GM18526 (cell line): ENCODE measurements around the gene PHACTR4.

ENCODE experiments used
- POLR2A ChIP-seq: IDR thresholded peaks from 3 replicates; pipeline ENCODE4 v1.6.1; 2011; ENCODE audit not compliant: insufficient read length; ENCODE audit errors: extremely low read depth

Gene PHACTR4

DNA sequence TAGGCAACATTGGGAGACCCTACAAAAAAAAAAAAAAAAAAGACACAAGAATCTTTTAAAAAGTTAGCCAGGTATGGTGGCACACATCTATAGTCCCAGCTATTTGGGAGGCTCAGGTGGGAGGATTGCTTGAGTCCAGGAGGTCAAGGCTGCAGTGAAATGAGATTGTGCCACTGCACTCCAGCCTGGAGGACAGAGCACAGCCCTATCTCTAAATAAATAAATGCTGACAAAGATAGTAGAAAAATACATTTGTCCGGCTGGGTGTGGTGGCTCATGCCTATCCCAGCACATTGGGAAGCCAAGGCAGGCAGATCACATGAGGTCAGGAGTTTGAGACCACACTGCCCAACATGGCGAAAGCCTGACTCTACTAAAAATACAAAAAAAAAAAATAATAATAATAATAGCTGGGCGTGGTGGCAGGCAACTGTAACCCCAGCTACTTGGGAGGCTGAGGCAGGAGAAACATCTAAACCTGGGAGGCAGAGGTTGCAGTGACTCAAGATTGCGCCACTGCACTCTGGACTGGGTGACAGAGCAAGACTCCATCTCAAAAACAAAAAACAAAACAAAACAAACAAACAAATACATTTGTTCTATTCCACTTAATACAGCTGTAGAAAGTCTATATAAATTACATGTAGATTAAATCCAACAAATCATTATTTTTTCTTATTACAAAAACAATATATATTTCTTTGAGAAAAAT is 48.5 kb downstream of the PHACTR4 start:
- TF ChIP-seq POLR2A: no peak

DNA sequence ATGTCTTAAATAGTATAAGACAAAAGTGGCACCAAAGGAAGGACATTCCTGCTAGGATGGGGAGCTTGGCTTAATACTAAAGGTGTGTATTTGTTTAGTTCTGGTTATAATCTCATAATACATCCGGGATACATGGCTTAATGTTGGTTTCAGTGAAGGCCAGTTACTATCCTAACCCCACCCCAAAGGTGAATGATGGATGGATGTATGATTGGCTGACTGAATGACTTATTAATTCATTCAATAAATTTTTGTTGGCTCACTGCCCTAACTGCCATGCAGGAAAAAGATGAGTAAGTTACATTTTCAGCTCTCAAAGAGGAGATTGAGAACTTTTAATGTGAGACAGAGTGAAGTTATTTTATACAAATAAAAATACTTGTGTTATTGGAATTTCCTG is 52.2 kb downstream of the PHACTR4 start:
- no peak for TF ChIP-seq POLR2A

DNA sequence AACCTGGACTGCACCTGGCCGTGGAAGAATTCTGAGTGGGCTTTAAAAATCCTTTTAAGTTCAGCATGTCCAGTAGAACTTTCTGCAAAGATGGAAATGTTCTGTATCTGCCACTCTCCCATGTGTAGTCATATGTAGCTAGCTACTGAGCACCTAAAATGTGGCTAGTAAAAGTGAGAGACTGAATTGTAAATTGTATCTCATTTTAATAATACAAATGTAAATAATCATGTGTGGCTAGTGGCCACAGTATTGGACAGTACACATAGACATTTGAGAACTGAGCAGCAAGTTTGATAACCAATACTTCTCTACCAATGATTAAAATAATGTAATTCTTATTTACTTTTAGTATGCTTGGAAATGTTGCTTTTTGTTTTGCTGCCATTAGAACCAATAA is 57.3 kb downstream of the PHACTR4 start:
- TF ChIP-seq POLR2A: no peak

DNA sequence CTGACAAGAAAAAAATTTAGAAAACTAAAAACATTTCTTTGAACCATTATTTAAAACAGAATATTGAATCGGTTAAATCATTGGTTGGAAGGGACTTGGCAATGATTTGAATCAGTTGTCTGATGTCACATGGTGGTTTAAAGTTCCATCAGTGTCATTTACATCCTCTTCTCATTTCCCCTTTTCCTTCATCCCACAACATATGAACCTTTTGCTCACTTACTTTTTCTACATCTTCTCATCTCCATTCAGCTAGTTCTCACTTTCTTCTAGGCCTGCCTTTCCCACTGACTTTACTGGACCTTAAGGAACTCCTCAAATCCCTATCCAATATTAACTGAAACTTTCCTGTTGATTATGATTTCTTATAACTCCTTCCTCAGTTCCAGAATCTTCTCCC is 58.5 kb downstream of the PHACTR4 start:
- TF ChIP-seq POLR2A: no peak

DNA sequence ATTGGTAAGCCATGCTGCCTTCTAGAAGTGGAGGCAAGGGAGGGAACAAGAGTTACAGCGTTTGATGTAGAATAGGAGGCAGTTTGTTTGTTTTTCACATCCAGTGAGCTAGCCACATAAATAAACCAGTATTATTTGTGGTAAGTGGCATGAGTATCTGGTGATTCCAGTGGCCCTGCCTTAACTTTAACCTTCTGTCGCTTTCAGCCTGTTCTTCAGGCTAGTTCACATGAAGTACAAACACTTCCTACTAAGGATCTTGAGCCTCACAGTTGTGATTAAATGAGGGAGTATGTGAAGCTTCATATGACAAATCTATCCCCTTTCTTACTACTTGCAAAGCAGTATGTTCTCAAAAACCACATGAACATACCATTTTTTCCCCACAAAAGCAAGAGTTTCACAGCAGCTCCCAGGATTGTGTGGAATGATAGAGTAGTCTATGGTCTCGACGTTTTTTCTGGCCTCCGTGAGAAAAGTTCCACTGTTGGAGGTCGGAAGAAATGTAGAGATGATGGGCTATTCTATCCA is 59.5 kb downstream of the PHACTR4 start:
- no peak for TF ChIP-seq POLR2A

DNA sequence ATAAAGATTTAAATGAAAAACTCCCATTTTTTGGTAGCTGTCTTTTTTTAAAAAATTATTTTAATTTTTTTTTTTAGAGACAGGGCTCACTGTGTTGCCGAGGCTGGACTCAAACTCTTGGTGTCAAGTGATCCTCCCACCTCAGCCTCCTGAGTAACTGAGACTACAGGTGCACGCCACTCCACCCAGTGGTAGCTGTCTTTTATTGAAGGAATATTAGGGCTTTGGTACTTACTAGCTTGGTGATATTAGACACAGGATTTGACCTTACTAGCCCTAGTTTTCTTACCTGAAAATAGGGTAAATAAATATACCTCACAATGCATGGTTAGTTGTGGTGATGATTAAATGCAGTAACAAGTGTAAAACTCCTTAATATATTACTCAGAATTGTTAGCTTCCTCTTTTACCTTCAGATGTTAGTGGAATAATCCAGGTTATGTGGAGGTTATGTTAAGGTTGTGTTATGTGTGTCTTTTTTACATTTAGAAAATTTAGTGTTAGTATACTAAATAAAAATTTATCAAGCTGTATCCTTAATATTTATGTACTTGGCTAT is 66.8 kb downstream of the PHACTR4 start:
- TF ChIP-seq POLR2A: no peak

DNA sequence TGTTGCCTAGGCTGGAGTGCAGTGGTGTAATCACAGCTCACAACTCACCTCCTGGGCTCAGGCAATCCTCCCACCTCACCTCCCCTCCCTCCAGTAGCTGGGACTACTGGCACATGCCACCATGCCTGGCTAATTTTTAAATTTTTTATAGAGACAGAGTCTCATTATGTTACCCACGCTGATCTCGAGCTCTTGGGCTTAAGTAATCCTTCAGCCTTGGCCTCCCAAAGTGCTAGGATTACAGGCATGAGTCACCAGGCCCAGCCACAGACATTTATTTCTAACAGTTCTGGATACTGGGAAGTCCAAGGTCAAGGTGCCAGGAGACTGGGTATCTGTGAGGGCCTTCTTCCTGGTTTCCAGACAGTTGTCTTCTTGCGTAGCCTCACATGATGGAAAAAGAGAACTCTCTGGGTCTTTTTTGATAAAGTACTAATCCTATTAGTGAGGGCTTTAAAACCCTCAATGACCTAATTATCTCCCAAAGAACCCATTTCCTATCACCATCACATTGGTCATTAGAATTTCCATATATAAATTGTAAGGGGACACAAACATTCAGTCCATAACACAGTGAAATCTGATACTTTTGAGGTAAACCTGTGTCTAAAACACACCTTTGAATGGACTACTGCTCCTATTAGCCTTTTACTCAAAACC is 67.9 kb downstream of the PHACTR4 start:
- no peak for TF ChIP-seq POLR2A

DNA sequence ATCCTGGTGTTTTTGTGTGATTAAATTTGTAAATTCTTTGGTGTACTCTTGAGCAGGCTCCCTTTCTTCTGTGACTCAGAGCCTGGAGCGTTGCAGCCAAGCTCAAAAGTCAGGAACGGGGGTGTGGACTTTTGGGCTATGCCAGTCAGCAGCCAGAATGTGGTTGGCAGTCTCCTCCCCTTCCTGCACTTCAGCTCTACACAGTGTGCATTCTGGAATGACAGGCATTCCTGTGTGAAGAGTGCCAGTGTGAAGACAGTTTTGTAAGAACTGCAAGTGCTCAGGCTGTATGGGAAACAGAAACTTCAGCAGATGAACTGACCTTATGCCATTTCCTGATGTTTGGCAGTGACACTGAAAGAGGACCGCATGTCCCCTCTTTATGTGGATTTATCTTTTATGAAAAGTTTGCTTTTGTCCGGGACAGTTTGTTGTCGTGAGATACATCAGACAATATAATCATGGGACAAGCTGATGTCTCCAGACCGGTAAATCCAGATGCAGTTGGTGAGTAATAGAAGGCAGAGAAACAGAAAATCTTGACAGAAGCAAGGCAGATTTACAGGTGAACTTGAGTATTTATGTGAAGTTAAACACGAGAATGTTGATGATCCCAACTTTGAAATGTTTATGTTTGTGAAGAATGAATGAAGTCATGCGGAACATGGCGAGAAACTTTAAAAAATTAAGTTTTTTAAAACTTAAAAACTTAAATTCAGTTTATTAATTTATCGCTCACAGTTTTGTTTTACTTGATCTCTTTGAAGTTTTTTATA is 68.6 kb downstream of the PHACTR4 start:
- TF ChIP-seq POLR2A: peak; percentile 27

DNA sequence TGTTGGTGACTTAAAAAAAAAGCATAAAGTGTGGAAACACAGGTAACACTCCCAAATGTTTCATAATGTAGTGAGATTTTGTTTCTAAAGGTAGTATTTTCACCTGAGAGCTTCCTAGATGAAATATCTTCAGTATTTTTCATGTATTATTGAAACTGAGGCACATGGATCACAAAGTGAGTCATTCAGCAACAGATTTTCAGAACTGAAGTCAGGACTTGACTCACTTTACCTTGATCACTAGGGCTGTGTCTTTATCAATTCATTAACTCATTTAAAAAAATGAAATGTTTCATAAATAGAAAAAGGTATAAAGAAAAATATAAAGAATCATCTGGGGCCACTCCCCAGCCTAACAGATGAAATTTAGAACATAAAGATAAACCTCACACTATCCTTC is 69.8 kb downstream of the PHACTR4 start:
- TF ChIP-seq POLR2A: no peak

DNA sequence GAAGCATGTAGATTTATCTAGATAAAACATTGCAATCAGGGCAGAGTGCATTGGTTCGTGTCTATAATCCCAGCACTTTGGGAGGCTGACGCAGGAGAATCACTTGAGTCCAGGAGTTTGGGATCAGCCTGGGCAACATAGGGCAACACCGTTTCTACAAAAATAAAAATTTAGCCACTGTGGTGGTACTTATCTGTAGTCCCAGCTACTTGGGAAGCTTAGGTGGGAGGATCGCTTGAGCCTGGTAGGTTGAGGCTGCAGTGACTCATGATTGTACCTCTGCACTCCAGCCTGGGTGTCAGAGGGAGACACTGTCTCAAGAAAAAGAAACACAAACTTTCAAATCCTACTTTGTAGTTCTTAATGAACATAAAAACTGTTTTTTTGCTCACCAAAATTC is 72.1 kb downstream of the PHACTR4 start:
- no peak for TF ChIP-seq POLR2A

DNA sequence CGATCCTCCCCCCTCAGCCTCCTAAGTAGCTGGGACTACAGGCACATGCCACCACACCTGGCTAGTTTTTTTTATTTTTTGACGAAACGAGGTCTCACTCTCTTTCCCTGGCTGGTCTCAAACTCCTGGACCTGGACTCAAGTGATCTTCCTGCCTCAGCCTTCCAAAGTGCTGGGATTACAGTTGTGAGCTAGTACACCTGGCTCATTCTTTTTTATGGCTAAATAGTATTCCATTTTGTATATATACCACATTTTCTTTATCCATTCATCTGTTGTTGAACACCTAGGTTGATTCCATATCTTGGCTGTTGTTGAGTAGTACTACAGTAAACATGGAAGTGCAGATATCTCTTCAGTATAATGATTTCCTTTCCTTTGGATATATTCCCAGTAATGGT is 74.0 kb downstream of the PHACTR4 start:
- no peak for TF ChIP-seq POLR2A

DNA sequence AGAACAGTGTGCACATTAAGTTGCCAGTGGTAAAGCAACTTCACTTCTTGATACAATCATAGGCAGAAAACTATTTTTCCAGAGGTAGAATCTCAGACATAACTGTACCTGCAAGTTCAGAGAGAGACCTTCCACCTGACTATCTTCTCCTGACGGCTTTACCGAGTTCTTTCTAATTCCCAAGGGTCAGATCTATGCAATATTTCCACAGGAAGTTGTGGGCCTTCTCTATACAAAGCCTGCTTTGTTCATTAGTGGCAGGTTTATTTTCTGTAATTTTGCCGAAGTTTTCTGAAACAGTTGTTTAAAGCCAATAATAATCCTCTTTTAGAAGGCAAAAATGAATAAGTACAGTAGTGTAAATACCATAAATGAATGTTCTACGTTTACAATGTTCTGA is 78.1 kb downstream of the PHACTR4 start:
- no peak for TF ChIP-seq POLR2A

DNA sequence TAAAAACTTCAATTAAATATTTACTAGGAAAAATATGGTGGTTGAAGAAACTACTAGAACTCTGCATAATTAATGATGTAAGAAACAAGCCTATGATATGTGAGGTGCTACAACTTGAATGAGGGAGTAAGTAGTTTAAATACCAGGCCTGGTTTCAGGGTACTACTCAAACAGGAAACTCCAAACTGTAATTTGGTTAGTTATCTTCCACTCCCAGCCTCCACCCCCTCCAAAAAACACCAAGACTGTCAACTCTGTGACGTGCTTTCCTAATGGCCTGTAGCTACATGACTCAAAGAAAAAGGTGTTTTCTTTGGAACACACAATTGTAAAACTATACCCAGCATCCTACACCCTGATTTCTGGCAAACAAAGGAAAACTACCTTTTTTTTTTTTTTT is 80.4 kb downstream of the PHACTR4 start:
- TF ChIP-seq POLR2A: no peak

DNA sequence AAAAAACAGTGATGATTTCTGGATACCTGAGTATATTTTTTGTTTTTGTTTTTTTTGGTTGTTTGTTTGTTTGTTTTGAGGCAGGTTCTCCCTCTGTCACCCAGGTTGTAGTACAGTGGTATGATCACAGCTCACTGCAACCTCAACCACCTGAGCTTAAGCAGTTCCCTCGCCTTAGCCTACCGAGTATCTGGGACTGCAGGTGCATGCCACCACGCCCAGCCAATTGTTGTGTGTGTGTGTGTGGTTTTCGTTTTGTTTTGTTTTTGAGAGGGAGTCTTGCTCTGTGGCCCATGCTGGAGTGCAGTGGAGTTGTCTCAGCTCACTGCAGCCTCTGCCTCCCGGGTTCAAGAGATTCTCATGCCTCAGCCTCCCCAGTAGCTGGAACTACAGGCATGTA is 81.0 kb downstream of the PHACTR4 start:
- TF ChIP-seq POLR2A: no peak

DNA sequence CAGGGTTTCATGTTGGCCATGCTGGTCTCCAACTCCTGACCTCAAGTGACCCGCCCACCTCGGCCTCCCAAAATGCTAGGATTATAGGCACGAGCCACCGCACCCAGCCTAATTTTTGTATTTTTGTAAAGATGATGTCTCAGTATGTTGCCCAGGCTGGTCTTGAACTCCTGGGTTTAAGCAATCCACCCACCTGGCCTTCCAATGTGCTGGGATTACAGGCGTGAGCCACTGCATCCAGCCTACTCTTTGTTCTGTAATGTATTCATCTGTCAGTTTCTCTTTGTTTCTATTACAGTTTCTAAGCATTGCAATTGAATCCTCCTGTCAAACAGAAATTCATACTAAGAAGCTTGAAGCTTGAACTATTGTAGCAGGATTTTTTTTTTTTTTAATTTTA is 81.5 kb downstream of the PHACTR4 start:
- TF ChIP-seq POLR2A: no peak

DNA sequence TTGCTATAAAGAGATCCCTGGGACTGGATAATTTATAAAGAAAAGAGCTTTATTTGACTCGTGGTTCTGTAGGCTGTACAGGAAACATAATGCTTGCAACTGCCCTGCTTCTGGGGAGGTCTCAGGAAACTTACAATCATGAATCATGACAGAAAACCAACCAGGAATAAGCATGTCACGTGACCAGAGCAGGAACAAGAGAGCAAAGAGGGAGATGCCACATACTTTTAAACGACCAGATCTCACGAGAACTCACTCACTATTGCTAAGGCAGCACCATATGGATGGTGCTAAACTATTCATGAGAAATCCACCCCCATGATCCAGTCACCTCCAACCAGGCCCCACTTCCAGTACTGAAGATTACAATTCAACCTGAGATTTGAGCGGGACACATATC is 86.5 kb downstream of the PHACTR4 start:
- no peak for TF ChIP-seq POLR2A
